ENCODE measurements around the gene EPAS1. TPM values are rescaled to one million over a fixed set of nuclear protein-coding genes. Genes with fewer than 3 reads are reported as not detected.

Gene EPAS1
- total and polyA plus RNA-seq, 3 donors from 2014 or later: 93.9 to 158 (median 142) TPM

DNA sequence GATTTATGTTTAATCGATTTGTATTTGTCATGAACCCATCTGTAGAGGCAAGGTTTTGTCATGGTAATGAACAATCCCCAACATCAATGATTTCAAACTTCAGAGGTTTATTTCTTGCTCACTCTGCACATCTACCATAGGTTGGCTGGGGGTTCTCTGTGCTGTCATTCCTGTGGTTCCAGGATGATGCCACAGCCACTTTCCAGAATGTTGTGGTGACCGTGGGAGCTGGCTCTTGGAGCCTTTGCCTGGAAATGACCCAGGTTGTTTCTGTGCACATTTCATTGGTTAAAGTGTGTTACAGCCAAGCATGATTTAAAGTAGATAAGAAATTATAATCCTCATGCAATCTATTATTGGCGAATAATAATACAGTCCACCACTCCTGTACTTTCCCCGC, 28.2 kb upstream of the EPAS1 start:
- Histone ChIP-seq H3K27ac (no peak overlapping the region), H3K36me3 (ENCODE audit: low read depth, missing control alignments) (no peaks in the 10 kb centered on the region), H3K4me3 (no peak overlapping the region), H3K4me1 (peaks cover 8% of the 10 kb centered on the region), H3K9me3 (no peaks in the 10 kb centered on the region), H3K27me3 (no peaks in the 10 kb centered on the region)
- no peak for DNase-seq
- TF ChIP-seq POLR2A (IDR thresholded peaks at IDR 0.05) (no peak), CTCF (IDR thresholded peaks at IDR 0.05) (no peak)
- WGBS, 2 donors: 84 to 91% methylated on average over 4 of the region's 4 CpGs
- intact Hi-C loops (cut with DNase I; ENCODE audit: low total_unique reads): no loop called here

DNA sequence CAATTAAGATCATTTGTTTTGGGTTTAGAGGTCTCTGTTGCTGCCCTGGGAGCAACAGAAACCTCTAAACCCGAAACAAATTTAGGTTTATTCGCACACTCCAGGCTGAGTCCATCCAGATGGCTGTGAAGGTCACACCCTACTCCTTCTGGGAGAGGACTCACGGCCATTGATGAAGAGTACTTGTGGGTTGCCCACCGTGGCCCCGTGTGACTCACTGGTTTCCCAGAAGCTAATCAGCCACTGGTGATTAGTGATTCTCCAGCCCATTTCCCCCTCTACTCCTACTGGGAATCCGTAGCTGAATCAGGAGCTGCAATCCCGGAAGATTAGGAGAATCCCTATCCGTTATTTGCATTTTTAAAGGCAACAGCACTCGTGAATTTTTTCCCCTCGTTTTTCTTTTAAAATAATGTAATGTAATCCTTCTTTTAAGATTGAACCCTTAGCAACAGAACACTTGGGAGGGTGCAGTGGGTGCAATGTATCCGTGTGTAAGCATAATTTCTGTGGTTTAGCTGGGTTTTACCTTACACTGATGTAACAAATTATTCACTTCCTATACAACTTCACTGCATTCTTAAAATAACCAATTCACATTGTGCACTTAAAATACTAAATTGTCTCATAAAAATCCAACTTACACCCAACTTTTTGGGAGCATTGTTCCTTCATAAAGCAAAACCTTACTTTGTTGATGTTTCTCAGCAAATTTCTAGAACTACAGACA, 27.5 kb upstream of the EPAS1 start:
- intact Hi-C loops (cut with DNase I; ENCODE audit: low total_unique reads): no loop called here
- H3K9me3 ChIP-seq: no peaks in the 10 kb centered on the region
- no peaks in the 10 kb centered on the region for H3K36me3 ChIP-seq (ENCODE audit: low read depth, missing control alignments)
- H3K27me3 ChIP-seq: no peaks in the 10 kb centered on the region
- WGBS, 2 donors: 68 to 84% methylated on average over 11 of the region's 11 CpGs
- no peak for TF ChIP-seq CTCF (IDR thresholded peaks at IDR 0.05)
- H3K4me1 ChIP-seq: peaks cover 8% of the 10 kb centered on the region
- H3K4me3 ChIP-seq: no peak overlapping the region
- DNase-seq: no peak
- no peak overlapping the region for H3K27ac ChIP-seq

GRCh38 chr2:46270384-46270783, 26.8 kb upstream of the EPAS1 start:
- no peak for DNase-seq
- Histone ChIP-seq H3K27me3 (no peaks in the 10 kb centered on the region), H3K36me3 (ENCODE audit: low read depth, missing control alignments) (no peaks in the 10 kb centered on the region), H3K4me3 (no peak overlapping the region), H3K4me1 (peaks cover 8% of the 10 kb centered on the region), H3K9me3 (no peaks in the 10 kb centered on the region), H3K27ac (no peak overlapping the region)
- no peak for TF ChIP-seq POLR2A (IDR thresholded peaks at IDR 0.05)
- no peak for TF ChIP-seq CTCF (IDR thresholded peaks at IDR 0.05)
- intact Hi-C loops (cut with DNase I; ENCODE audit: low total_unique reads): no loop called here
- WGBS, 2 donors: 57 to 75% methylated on average over 2 of the region's 2 CpGs

GRCh38 chr2:46273225-46273863, 23.9 kb upstream of the EPAS1 start:
- intact Hi-C loops (cut with DNase I; ENCODE audit: low total_unique reads): no loop called here
- Histone ChIP-seq H3K9me3 (no peaks in the 10 kb centered on the region), H3K4me1 (peaks cover under 1% of the 10 kb centered on the region), H3K36me3 (ENCODE audit: low read depth, missing control alignments) (no peaks in the 10 kb centered on the region), H3K4me3 (no peak overlapping the region), H3K27ac (no peak overlapping the region), H3K27me3 (no peaks in the 10 kb centered on the region)
- WGBS, 2 donors: 77 to 80% methylated on average over 7 of the region's 7 CpGs
- no peak for DNase-seq
- TF ChIP-seq CTCF (IDR thresholded peaks at IDR 0.05): no peak
- TF ChIP-seq POLR2A (IDR thresholded peaks at IDR 0.05): no peak

DNA sequence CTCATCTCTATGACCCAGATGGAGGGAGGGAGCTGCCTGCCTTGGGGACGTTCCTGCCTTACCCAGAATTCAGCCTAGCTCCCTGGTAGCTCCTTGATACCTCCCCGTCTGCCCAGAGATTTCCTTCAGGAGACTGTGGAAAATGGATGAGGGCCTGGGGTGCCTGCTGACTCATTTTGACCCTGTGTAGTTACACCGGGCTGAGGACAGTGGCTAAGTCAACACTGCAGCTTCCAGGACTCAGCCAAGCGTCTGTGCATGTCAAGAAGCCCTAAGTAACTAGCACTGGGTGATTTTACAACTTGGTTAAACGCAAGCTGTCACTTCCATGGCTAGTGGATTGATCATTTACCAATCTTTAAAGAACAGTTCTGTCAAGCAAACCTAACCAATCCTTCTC, 23.3 kb upstream of the EPAS1 start:
- intact Hi-C loops (cut with DNase I; ENCODE audit: low total_unique reads): no loop called here
- H3K27me3 ChIP-seq: no peaks in the 10 kb centered on the region
- no peaks in the 10 kb centered on the region for H3K36me3 ChIP-seq (ENCODE audit: low read depth, missing control alignments)
- no peak for TF ChIP-seq CTCF (IDR thresholded peaks at IDR 0.05)
- TF ChIP-seq POLR2A (IDR thresholded peaks at IDR 0.05): no peak
- no peak overlapping the region for H3K4me3 ChIP-seq
- DNase-seq: no peak
- no peaks in the 10 kb centered on the region for H3K4me1 ChIP-seq
- WGBS, 2 donors: 81 to 89% methylated on average over 3 to 5 of the region's 5 CpGs
- no peaks in the 10 kb centered on the region for H3K9me3 ChIP-seq
- no peak overlapping the region for H3K27ac ChIP-seq

Data from testis (tissue), 3 donors.